Heart left ventricle (tissue), 16 donors: ENCODE data around the gene LRP1. TPM values are rescaled to one million over a fixed set of nuclear protein-coding genes. Genes with fewer than 3 reads are reported as not detected.

Source experiments
- ATAC-seq, 4 donors: fragments of 200-7000 bp; cut with Tn5 transposase; one replicate each; pipeline ENCODE4 v1.9.1; 2020 to 2022; ENCODE audit warnings: moderate library complexity in 4 of 4, mild to moderate bottlenecking in 3 of 4, moderate number of reproducible peaks in 1 of 4
- DNase-seq, 5 donors: peaks; one replicate each; pipeline ENCODE4 v3.0.0-alpha.2; 2020
- H3K27ac ChIP-seq, 12 donors: fragments of 200-600 bp; sonication (generic) in 4 of 12; one replicate each; pipeline versions ENCODE4 v1.5.0 to v1.8.0; 2016 to 2022; ENCODE audit warnings: mild to moderate bottlenecking in 2 of 12
- H3K27me3 ChIP-seq, 9 donors: fragments of 200-600 bp; sonication (generic) in 2 of 9; one replicate each; pipeline versions ENCODE4 v1.5.1 to v1.8.0; 2016 to 2022; ENCODE audit warnings: mild to moderate bottlenecking in 3 of 9
- H3K36me3 ChIP-seq, 9 donors: fragments of 200-600 bp; sonication (generic) in 2 of 9; one replicate each; pipeline versions ENCODE4 v1.5.0 to v1.8.0; 2018 to 2022; ENCODE audit warnings: mild to moderate bottlenecking in 2 of 9
- H3K4me1 ChIP-seq, 12 donors: fragments of 200-600 bp; sonication (generic) in 4 of 12; one replicate each; pipeline versions ENCODE4 v1.5.0 to v1.8.0; 2016 to 2022; ENCODE audit warnings: mild to moderate bottlenecking in 3 of 12
- H3K4me3 ChIP-seq, 12 donors: fragments of 200-600 bp; sonication (generic) in 4 of 12; one replicate each; pipeline versions ENCODE4 v1.5.0 to v1.8.0; 2017 to 2022; ENCODE audit warnings: mild to moderate bottlenecking in 9 of 12, moderate library complexity in 4 of 12
- H3K9me3 ChIP-seq, 12 donors: fragments of 200-600 bp; sonication (generic) in 4 of 12; one replicate each; pipeline versions ENCODE4 v1.5.0 to v1.8.0; 2016 to 2022; ENCODE audit warnings: mild to moderate bottlenecking in 1 of 12
- CTCF ChIP-seq, 12 donors: fragments of 200-600 bp; sonication (generic) in 4 of 12; IDR thresholded peaks; one replicate each; pipeline versions ENCODE4 v1.5.0 to v1.8.0; 2018 to 2022; ENCODE audit warnings: antibody characterized with exemption in 12 of 12, mild to moderate bottlenecking in 5 of 12
- POLR2A ChIP-seq, 2 donors: fragments of 450-650 bp; IDR thresholded peaks; one replicate each; pipeline ENCODE4 v1.6.1; 2017; ENCODE audit warnings: antibody characterized with exemption in 2 of 2, mild to moderate bottlenecking in 2 of 2, moderate library complexity in 2 of 2
- WGBS, 4 donors: extraction: QIAGEN DNeasy Blood & Tissue Kit in 2 of 4; methylation state at CpG; one replicate each; pipeline versions ENCODE4 v1.1.5 to v1.1.7; 2013 to 2018; 5-methylcytosine and 5-hydroxymethylcytosine counted together
- intact Hi-C, 10 donors: fragments of 100-400 bp; cut with DNase I; formaldehyde crosslinking; loops; one replicate each; pipeline versions ENCODE4 v1.11.1 to v1.14.2; 2022
- polyA plus RNA-seq, 2 donors: library from polyadenylated mRNA; stranded (reverse); fragments of 200-250 nt; gene quantifications; one replicate each; pipeline ENCODE4 v1.2.3, GENCODE V29; 2013
- total RNA-seq, 9 donors: library from RNA; depleted of rRNA in 2 of 9; stranded (reverse); fragments of >200 nt in 2 of 9; fragmentation: NEBNext Ultra II Directional in 3 of 9; extraction: Animal tissue kit (Norgen Biotek cat#: 25700) in 3 of 9; gene quantifications; one replicate each; pipeline versions ENCODE4 v1.1.0 to v1.2.4, GENCODE V29; 2016 to 2023
- donor health status: ischemic (EF 13 %, LVEDD 7.1; RV severe dilation, severe dysfunction).
- donor health status: healthy with polysubstance abuse.
- donor health status: DM: no; HTN: yes; CAD: no.
- donor health status: DM: no; HTN: no; CAD: no.
- donor health status: ischemic (EF 25% LVEDD 6.9; RV normal size, moderate dysfunction).
- donor health status: ischemic (EF 25% LVEDD 5.7; RV mildly dilated, moderate dysfunction).
- donor health status: healthy.
- donor health status: DM: yes; HTN: yes; CAD: no.
- donor health status: ischemic (EF 35%, LVEDD 5.7; RV mildly dilated, moderate dysfunction).
- donor health status: nonischemic (EF 11% LVEDD 7.7; RV severe dilation, severe dysfunction).
- donor health status: DM: yes; HTN: yes; CAD: no.
- donor health status: PGD.
- donor health status: ischemic (EF 29% LVEDD 5.4; RV normal size, mild dysfunction).
- donor health status: nonischemic (EF 23%, LVEDD 6.1; RV moderate dilation, normal function).

The LRP1 gene
- total and polyA plus RNA-seq, 11 donors, result 23.0 to 316 (median 69.0) TPM

- H3K9me3 ChIP-seq, result no peaks in the 10 kb centered on the region
- H3K36me3 ChIP-seq, result peaks cover 0 to 100% (median 91%) of the 10 kb centered on the region in 9 donors
- DNase-seq, result no peak
- no peak overlapping the region for H3K4me3 ChIP-seq
- intact Hi-C loops, result no loop called here
- no peak for TF ChIP-seq POLR2A (IDR thresholded peaks at IDR 0.05)
- no peak for TF ChIP-seq CTCF (IDR thresholded peaks at IDR 0.05)
- 83 to 91% (median 84%) methylated on average over 11 of the region's 11 CpGs for WGBS, 4 donors
- H3K27ac ChIP-seq, result no peak overlapping the region
- H3K27me3 ChIP-seq, result no peaks in the 10 kb centered on the region
- H3K4me1 ChIP-seq, result peaks cover 6 to 11% (median 9%) of the 10 kb centered on the region in 12 donors
- no peak for ATAC-seq
Observed at GRCh38 chr12:57203791-57204190, 75.5 kb downstream of the LRP1 start.

- no peak overlapping the region for H3K27ac ChIP-seq
- 89 to 93% (median 92%) methylated on average over 16 to 19 of the region's 19 CpGs for WGBS, 4 donors
- peaks cover 6 to 17% (median 16%) of the 10 kb centered on the region in 12 donors for H3K4me1 ChIP-seq
- ATAC-seq (no peak), DNase-seq (no peak)
- intact Hi-C loops, result no loop called here
- no peak overlapping the region for H3K4me3 ChIP-seq
- TF ChIP-seq CTCF (IDR thresholded peaks at IDR 0.05) (no peak), POLR2A (IDR thresholded peaks at IDR 0.05) (no peak)
- peaks cover 0 to 100% (median 85%) of the 10 kb centered on the region in 9 donors for H3K36me3 ChIP-seq
- no peaks in the 10 kb centered on the region for H3K27me3 ChIP-seq
- no peaks in the 10 kb centered on the region for H3K9me3 ChIP-seq
Observed at GRCh38 chr12:57204454-57204853, 76.2 kb downstream of the LRP1 start.

GRCh38 chr12:57205186-57205585 is 76.9 kb downstream of the LRP1 start:
- no peak for ATAC-seq
- Histone ChIP-seq H3K9me3 (no peaks in the 10 kb centered on the region), H3K4me1 (peaks cover 6 to 19% (median 16%) of the 10 kb centered on the region in 12 donors), H3K27ac (no peak overlapping the region), H3K36me3 (peaks cover 0 to 100% (median 77%) of the 10 kb centered on the region in 9 donors), H3K4me3 (no peak overlapping the region), H3K27me3 (no peaks in the 10 kb centered on the region)
- 96 to 97% (median 97%) methylated on average over 6 to 26 of the region's 26 CpGs for WGBS, 4 donors
- DNase-seq, result no peak
- intact Hi-C loops, result no loop called here
- no peak for TF ChIP-seq CTCF (IDR thresholded peaks at IDR 0.05)
- no peak for TF ChIP-seq POLR2A (IDR thresholded peaks at IDR 0.05)

- Histone ChIP-seq H3K4me1 (peaks cover 6 to 19% (median 16%) of the 10 kb centered on the region in 12 donors), H3K27ac (no peak overlapping the region), H3K36me3 (peaks cover 0 to 100% (median 76%) of the 10 kb centered on the region in 9 donors), H3K27me3 (no peaks in the 10 kb centered on the region), H3K9me3 (no peaks in the 10 kb centered on the region), H3K4me3 (no peak overlapping the region)
- intact Hi-C loops, result no loop called here
- TF ChIP-seq CTCF (IDR thresholded peaks at IDR 0.05) (no peak), POLR2A (IDR thresholded peaks at IDR 0.05) (no peak)
- WGBS, 4 donors, result 84 to 94% (median 91%) methylated on average over 5 to 7 of the region's 7 CpGs
- ATAC-seq, result no peak
- peak in 1 of 5 donors; percentile 26 for DNase-seq
Observed at GRCh38 chr12:57205931-57206330, 77.6 kb downstream of the LRP1 start.
